Suprapubic skin (tissue), 4 donors: ENCODE results near the gene MYO9A.

Experiments used
- EP300 ChIP-seq: sonication (generic); formaldehyde crosslinking; IDR thresholded peaks from one replicate; pipeline ENCODE4 v1.6.1; 2017; ENCODE audit warnings: antibody characterized with exemption
- POLR2A ChIP-seq, 2 donors: fragments of 450-650 bp; IDR thresholded peaks; one replicate each; pipeline ENCODE4 v1.6.1; 2017; ENCODE audit warnings: antibody characterized with exemption in 2 of 2, mild to moderate bottlenecking in 2 of 2, moderate library complexity in 2 of 2
- POLR2AphosphoS5 ChIP-seq, 3 donors: sonication (generic); formaldehyde crosslinking; IDR thresholded peaks; one replicate each; pipeline ENCODE4 v1.6.1; 2017; ENCODE audit warnings: antibody characterized with exemption in 3 of 3
- TF ChIP-seq, protein P1 (sequence below), 2 donors: fragments of 200-600 bp in 1 of 2; fragments of 450-650 bp in 1 of 2; sonication (generic) in 1 of 2; IDR thresholded peaks; one replicate each; pipeline ENCODE4 v1.5.1; 2016 to 2019; ENCODE audit warnings: antibody characterized with exemption in 2 of 2, mild to moderate bottlenecking in 1 of 2, moderate library complexity in 1 of 2

DNA sequence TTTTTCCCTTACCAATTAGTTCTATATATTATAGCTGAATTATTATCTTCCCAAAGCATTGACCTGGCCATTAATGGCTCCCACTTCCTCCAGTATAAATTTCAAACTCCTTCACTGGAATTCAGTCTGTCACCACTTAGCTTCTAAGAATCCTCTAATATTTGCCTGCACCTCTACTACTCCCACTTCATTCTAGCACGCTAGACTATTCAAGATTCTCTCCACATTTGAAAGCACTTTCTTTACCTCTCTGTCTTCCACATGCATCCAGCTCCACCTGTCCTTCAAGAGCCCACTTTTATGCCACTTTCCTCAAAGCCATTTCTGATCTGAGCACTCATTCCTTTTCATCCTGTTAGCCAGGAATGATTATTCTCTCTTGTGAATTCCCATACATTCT, 15.3 kb upstream of the MYO9A start:
- TF ChIP-seq, protein P1, sequence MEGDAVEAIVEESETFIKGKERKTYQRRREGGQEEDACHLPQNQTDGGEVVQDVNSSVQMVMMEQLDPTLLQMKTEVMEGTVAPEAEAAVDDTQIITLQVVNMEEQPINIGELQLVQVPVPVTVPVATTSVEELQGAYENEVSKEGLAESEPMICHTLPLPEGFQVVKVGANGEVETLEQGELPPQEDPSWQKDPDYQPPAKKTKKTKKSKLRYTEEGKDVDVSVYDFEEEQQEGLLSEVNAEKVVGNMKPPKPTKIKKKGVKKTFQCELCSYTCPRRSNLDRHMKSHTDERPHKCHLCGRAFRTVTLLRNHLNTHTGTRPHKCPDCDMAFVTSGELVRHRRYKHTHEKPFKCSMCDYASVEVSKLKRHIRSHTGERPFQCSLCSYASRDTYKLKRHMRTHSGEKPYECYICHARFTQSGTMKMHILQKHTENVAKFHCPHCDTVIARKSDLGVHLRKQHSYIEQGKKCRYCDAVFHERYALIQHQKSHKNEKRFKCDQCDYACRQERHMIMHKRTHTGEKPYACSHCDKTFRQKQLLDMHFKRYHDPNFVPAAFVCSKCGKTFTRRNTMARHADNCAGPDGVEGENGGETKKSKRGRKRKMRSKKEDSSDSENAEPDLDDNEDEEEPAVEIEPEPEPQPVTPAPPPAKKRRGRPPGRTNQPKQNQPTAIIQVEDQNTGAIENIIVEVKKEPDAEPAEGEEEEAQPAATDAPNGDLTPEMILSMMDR (IDR thresholded peaks at IDR 0.05): no peak
- TF ChIP-seq POLR2A (IDR thresholded peaks at IDR 0.05) (no peak), POLR2AphosphoS5 (IDR thresholded peaks at IDR 0.05) (no peak), EP300 (no peak)
